IMR-90 (cell line): ENCODE results near the gene EHMT1. TPM values are rescaled to one million over a fixed set of nuclear protein-coding genes. Genes with fewer than 3 reads are reported as not detected.

Experiments
- ATAC-seq: fragments of 200-7000 bp; cut with Tn5 transposase; 2 replicates; pipeline ENCODE4 v1.9.1; 2020; ENCODE audit warnings: low read depth, mild to moderate bottlenecking, moderate library complexity
- BruUV-seq: library from RNA; stranded (reverse); fragments of 400-500 nt; replicated peaks from 2 replicates; lab custom pipeline; 2021; lab: Mats Ljungman, UMichigan
- CTCF ChIA-PET: fragments of 300-600 bp; formaldehyde crosslinking; extraction: SDS; loops from one replicate; lab custom pipeline; 2021; ENCODE audit warnings: antibody characterized with exemption; lab: Yijun Ruan, JAX
- POLR2A ChIA-PET: fragments of 300-600 bp; sonication (Branson Sonifier 250); formaldehyde crosslinking; loops from one replicate; lab custom pipeline; 2022; ENCODE audit warnings: antibody characterized with exemption; ENCODE audit not compliant: unreplicated experiment; lab: Charles Lee
- DNase-seq: peaks from one replicate; pipeline ENCODE4 v3.0.0; 2013
- H2AFZ ChIP-seq: replicated peaks from 2 replicates; pipeline ENCODE3; 2013; ENCODE audit warnings: low read length, mild to moderate bottlenecking; ENCODE audit not compliant: poor library complexity
- H2AK5ac ChIP-seq: 2 replicates; pipeline ENCODE4 v1.6.1; 2013; ENCODE audit warnings: low read depth, low read length, inconsistent platforms
- H2AK9ac ChIP-seq: replicated peaks from 2 replicates; pipeline ENCODE3; 2013; ENCODE audit warnings: mild to moderate bottlenecking, low read depth, low read length, moderate library complexity; ENCODE audit not compliant: poor library complexity
- H2BK120ac ChIP-seq: 2 replicates; pipeline ENCODE4 v1.6.1; 2013; ENCODE audit warnings: low read depth, low read length, inconsistent platforms
- H2BK15ac ChIP-seq: 3 replicates; pipeline ENCODE4 v1.6.1; 2013; ENCODE audit warnings: low read depth, low read length, inconsistent platforms
- H2BK20ac ChIP-seq: 2 replicates; pipeline ENCODE4 v1.6.1; 2013; ENCODE audit warnings: low read depth, mild to moderate bottlenecking, inconsistent platforms, low read length, moderate library complexity
- H2BK5ac ChIP-seq: 2 replicates; pipeline ENCODE4 v1.6.1; 2013; ENCODE audit warnings: mild to moderate bottlenecking, low read depth, low read length, inconsistent platforms; ENCODE audit not compliant: poor library complexity, severe bottlenecking
- H3K14ac ChIP-seq: replicated peaks from 2 replicates; pipeline ENCODE4 v1.6.1; 2013; ENCODE audit warnings: low read depth, low read length, inconsistent platforms
- H3K18ac ChIP-seq: 2 replicates; pipeline ENCODE4 v1.6.1; 2013; ENCODE audit warnings: low read depth, low read length, control low read depth
- H3K23ac ChIP-seq: 2 replicates; pipeline ENCODE4 v1.6.1; 2013; ENCODE audit warnings: low read depth, low read length, inconsistent platforms
- H3K27ac ChIP-seq: 2 replicates; pipeline ENCODE4 v1.5.1; 2013; ENCODE audit warnings: mild to moderate bottlenecking, control low read depth, low read length; ENCODE audit not compliant: insufficient read depth
- H3K27me3 ChIP-seq: 2 replicates; pipeline ENCODE4 v1.6.1; 2013; ENCODE audit warnings: low read length; ENCODE audit not compliant: control insufficient read depth, insufficient read depth
- H3K36me3 ChIP-seq: 2 replicates; pipeline ENCODE4 v1.6.1; 2013; ENCODE audit warnings: low read length, mixed read lengths; ENCODE audit not compliant: control insufficient read depth, insufficient read depth
- H3K4ac ChIP-seq: 2 replicates; pipeline ENCODE4 v1.6.1; 2013; ENCODE audit warnings: low read depth, low read length, inconsistent platforms
- H3K4me1 ChIP-seq: 2 replicates; pipeline ENCODE4 v1.6.1; 2013; ENCODE audit warnings: low read length, mixed read lengths; ENCODE audit not compliant: control insufficient read depth, insufficient read depth
- H3K4me2 ChIP-seq: 2 replicates; pipeline ENCODE4 v1.6.1; 2013; ENCODE audit warnings: low read depth, mild to moderate bottlenecking, control low read depth, low read length, moderate library complexity
- H3K4me3 ChIP-seq: 2 replicates; pipeline ENCODE4 v1.5.1; 2013; ENCODE audit warnings: low read depth, mild to moderate bottlenecking, control low read depth, low read length, moderate library complexity; ENCODE audit not compliant: insufficient read depth
- H3K56ac ChIP-seq: 2 replicates; pipeline ENCODE4 v1.6.1; 2013; ENCODE audit warnings: low read length, inconsistent platforms; ENCODE audit not compliant: insufficient read depth; ENCODE audit errors: extremely low read depth
- H3K79me1 ChIP-seq, 2 experiments: 2 replicates each; pipeline ENCODE4 v1.6.1; 2013; ENCODE audit warnings: low read length in 2 of 2, inconsistent platforms in 1 of 2, low read depth in 1 of 2
- H3K9ac ChIP-seq: 2 replicates; pipeline ENCODE4 v1.6.1; 2013; ENCODE audit warnings: low read depth, low read length, control low read depth
- H3K9me1 ChIP-seq: 2 replicates; pipeline ENCODE4 v1.6.1; 2013; ENCODE audit warnings: low read length, inconsistent platforms; ENCODE audit not compliant: insufficient read depth
- H3K9me3 ChIP-seq: 2 replicates; pipeline ENCODE4 v1.6.1; 2013; ENCODE audit warnings: low read length; ENCODE audit not compliant: control insufficient read depth, insufficient read depth
- H4K20me1 ChIP-seq: 2 replicates; pipeline ENCODE4 v1.6.1; 2013; ENCODE audit warnings: low read length, inconsistent platforms; ENCODE audit not compliant: insufficient read depth
- H4K5ac ChIP-seq: 2 replicates; pipeline ENCODE4 v1.6.1; 2013; ENCODE audit warnings: mild to moderate bottlenecking, low read depth, low read length, control low read depth
- H4K8ac ChIP-seq, 2 experiments: 2 replicates each; pipeline ENCODE4 v1.6.1; 2013; ENCODE audit warnings: low read depth in 2 of 2, low read length in 2 of 2, control low read depth in 1 of 2, inconsistent platforms in 1 of 2
- H4K91ac ChIP-seq: 2 replicates; pipeline ENCODE4 v1.6.1; 2013; ENCODE audit warnings: low read depth, low read length, inconsistent platforms; ENCODE audit not compliant: insufficient read depth
- BHLHE40 ChIP-seq: fragments of 150-350 bp; IDR thresholded peaks from 2 replicates; pipeline ENCODE4 v1.6.1; 2016; ENCODE audit warnings: mild to moderate bottlenecking, low read depth, low read length
- CEBPB ChIP-seq: IDR thresholded peaks from 2 replicates; pipeline ENCODE4 v1.6.1; 2012; ENCODE audit warnings: low read depth, low read length, improper control_type of control experiment
- CHD1 ChIP-seq: IDR thresholded peaks from 2 replicates; pipeline ENCODE4 v1.6.1; 2012; ENCODE audit warnings: low read depth, low read length, improper control_type of control experiment
- MAFK ChIP-seq: IDR thresholded peaks from 2 replicates; pipeline ENCODE4 v1.6.1; 2012; ENCODE audit warnings: low read depth, low read length, improper control_type of control experiment
- MAZ ChIP-seq: IDR thresholded peaks from 2 replicates; pipeline ENCODE4 v1.6.1; 2012; ENCODE audit warnings: low read depth, mild to moderate bottlenecking, low read length, improper control_type of control experiment, moderate library complexity, borderline replicate concordance
- MXI1 ChIP-seq: IDR thresholded peaks from 2 replicates; pipeline ENCODE4 v1.6.1; 2012; ENCODE audit warnings: low read depth, mild to moderate bottlenecking, low read length, moderate library complexity, borderline replicate concordance
- NFE2L2 ChIP-seq: fragments of 150-350 bp; IDR thresholded peaks from 2 replicates; pipeline ENCODE4 v1.6.1; 2016; ENCODE audit warnings: low read depth, mild to moderate bottlenecking, low read length
- POLR2A ChIP-seq: IDR thresholded peaks from 2 replicates; pipeline ENCODE4 v1.6.1; 2012; ENCODE audit warnings: mild to moderate bottlenecking, low read depth, low read length
- RAD21 ChIP-seq: IDR thresholded peaks from 2 replicates; pipeline ENCODE4 v1.6.1; 2012; ENCODE audit warnings: low read length, improper control_type of control experiment
- RCOR1 ChIP-seq: IDR thresholded peaks from 2 replicates; pipeline ENCODE4 v1.6.1; 2012; ENCODE audit warnings: mild to moderate bottlenecking, low read length, improper control_type of control experiment; ENCODE audit not compliant: insufficient replicate concordance
- RFX5 ChIP-seq: IDR thresholded peaks from 2 replicates; pipeline ENCODE4 v1.8.0; 2012; ENCODE audit warnings: low read depth, mild to moderate bottlenecking, low read length, moderate library complexity
- SMC3 ChIP-seq: fragments of 150-350 bp; IDR thresholded peaks from 2 replicates; pipeline ENCODE4 v1.6.1; 2016; ENCODE audit warnings: low read depth, mild to moderate bottlenecking, antibody characterized with exemption, low read length, moderate library complexity
- WGBS, 2 experiments: methylation state at CpG; one replicate each; pipeline versions ENCODE4 v1.1.5 to v1.1.7; 2013; ENCODE audit warnings: missing lambda C conversion rate in 2 of 2; ENCODE audit not compliant: insufficient read length in 1 of 2; ENCODE audit errors: extremely low coverage in 2 of 2; 5-methylcytosine and 5-hydroxymethylcytosine counted together
- dilution Hi-C: fragments of 300-500 bp; cut with HindIII; formaldehyde crosslinking; loops from one replicate; pipeline ENCODE4 v1.14.3; 2018; ENCODE audit warnings: low sequenced_read_pairs; ENCODE audit not compliant: unreplicated experiment
- in situ Hi-C: fragments of 300-500 bp; cut with MboI; formaldehyde crosslinking; loops from 3 replicates; pipeline ENCODE4 v1.14.3; 2019; ENCODE audit warnings: low sequenced_read_pairs, inconsistent platforms, mixed read lengths
- intact Hi-C: fragments of 100-400 bp; cut with micrococcal nuclease; formaldehyde crosslinking; loops from 2 replicates; pipeline ENCODE4 v1.10.0; 2022
- polyA plus RNA-seq, 3 experiments: library from polyadenylated mRNA; depleted of rRNA; stranded (reverse); fragments of >200 nt; gene quantifications; 2 replicates each; pipeline ENCODE4 v1.2.3, GENCODE V29; 2012; ENCODE audit warnings: low replicate concordance in 1 of 3
- total RNA-seq: library from RNA; depleted of rRNA; stranded (reverse); fragments of >200 nt; gene quantifications from 2 replicates; pipeline ENCODE4 v1.2.3, GENCODE V29; 2012
- TF ChIP-seq, protein P1 (sequence below): fragments of 150-350 bp; IDR thresholded peaks from 2 replicates; pipeline ENCODE4 v1.6.1; 2016; ENCODE audit warnings: low read depth, mild to moderate bottlenecking, low read length, moderate library complexity, borderline replicate concordance
- TF ChIP-seq, protein P2 (sequence below): fragments of 150-350 bp; IDR thresholded peaks from 2 replicates; pipeline ENCODE4 v1.6.1; 2017; ENCODE audit warnings: mild to moderate bottlenecking, antibody characterized with exemption, low read length, low read depth
- TF ChIP-seq, protein P3 (sequence below): conservative IDR thresholded peaks from 2 replicates; pipeline ENCODE4 v1.5.1; 2012; ENCODE audit warnings: mild to moderate bottlenecking, low read depth, low read length, improper control_type of control experiment

EHMT1 gene
- total and polyA plus RNA-seq, 2 of the 4 experiments (the other 2 are of a cell fraction) = 32.8 to 35.1 TPM

DNA sequence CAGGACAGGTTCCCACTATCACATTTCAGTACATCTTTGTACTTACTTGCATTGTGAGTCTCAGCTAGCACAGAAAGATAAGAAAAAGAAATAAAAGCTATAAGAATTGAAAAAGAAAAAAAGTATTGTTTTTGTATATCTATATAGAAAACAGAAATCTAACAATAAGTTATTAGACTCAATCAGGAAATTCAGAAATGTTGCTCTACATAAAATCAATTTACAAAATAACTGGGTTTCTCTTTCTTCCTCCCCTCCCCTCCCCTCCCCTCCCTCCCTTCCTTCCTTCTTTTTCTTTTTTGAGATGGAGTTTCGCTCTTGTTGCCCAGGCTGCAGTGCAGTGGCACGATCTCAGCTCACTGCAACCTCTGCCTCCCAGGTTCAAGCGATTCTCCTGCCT is 251.6 kb downstream of the EHMT1 start:
- Histone ChIP-seq H4K8ac (no peak overlapping the region), H2BK15ac (no peak overlapping the region), H3K14ac (no peak overlapping the region), H3K36me3 (no peaks in the 10 kb centered on the region), H3K4me1 (no peaks in the 10 kb centered on the region), H4K5ac (no peak overlapping the region), H3K4ac (no peak overlapping the region), H2BK120ac (no peak overlapping the region), H3K4me2 (no peak overlapping the region), H3K79me1 (no peaks in the 10 kb centered on the region), H3K4me3 (no peak overlapping the region), H3K9me3 (peaks cover 8% of the 10 kb centered on the region), H2BK20ac (no peak overlapping the region), H3K27me3 (no peaks in the 10 kb centered on the region), H3K56ac (no peak overlapping the region), H4K20me1 (no peaks in the 10 kb centered on the region), H3K18ac (no peak overlapping the region), H2AK9ac (no peak overlapping the region), H2AFZ (no peak overlapping the region), H3K23ac (no peak overlapping the region), H2BK5ac (no peak overlapping the region), H4K91ac (no peak overlapping the region), H2AK5ac (no peak overlapping the region), H3K9me1 (no peaks in the 10 kb centered on the region), H3K27ac (no peak overlapping the region), H3K9ac (no peak overlapping the region)
- no TSS peak for BruUV-seq
- ChIA-PET CTCF (no interaction called here), POLR2A (no interaction called here)
- WGBS, 2 experiments = 80% methylated on average over 2 of the region's 3 CpGs; no CpG with 5 or more reads in 1 of the 2 experiments
- no peak for ATAC-seq
- in situ Hi-C loops = no loop called here
- dilution Hi-C loops = no loop called here
- no peak for DNase-seq
- TF ChIP-seq, protein P1, sequence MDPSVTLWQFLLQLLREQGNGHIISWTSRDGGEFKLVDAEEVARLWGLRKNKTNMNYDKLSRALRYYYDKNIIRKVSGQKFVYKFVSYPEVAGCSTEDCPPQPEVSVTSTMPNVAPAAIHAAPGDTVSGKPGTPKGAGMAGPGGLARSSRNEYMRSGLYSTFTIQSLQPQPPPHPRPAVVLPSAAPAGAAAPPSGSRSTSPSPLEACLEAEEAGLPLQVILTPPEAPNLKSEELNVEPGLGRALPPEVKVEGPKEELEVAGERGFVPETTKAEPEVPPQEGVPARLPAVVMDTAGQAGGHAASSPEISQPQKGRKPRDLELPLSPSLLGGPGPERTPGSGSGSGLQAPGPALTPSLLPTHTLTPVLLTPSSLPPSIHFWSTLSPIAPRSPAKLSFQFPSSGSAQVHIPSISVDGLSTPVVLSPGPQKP = no peak
- TF ChIP-seq, protein P2, sequence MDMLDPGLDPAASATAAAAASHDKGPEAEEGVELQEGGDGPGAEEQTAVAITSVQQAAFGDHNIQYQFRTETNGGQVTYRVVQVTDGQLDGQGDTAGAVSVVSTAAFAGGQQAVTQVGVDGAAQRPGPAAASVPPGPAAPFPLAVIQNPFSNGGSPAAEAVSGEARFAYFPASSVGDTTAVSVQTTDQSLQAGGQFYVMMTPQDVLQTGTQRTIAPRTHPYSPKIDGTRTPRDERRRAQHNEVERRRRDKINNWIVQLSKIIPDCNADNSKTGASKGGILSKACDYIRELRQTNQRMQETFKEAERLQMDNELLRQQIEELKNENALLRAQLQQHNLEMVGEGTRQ = no peak
- TF ChIP-seq BHLHE40 (no peak), MAFK (no peak), NFE2L2 (no peak), MXI1 (no peak), CEBPB (no peak), CHD1 (no peak), POLR2A (no peak), RAD21 (no peak), RCOR1 (no peak), MAZ (no peak), RFX5 (no peak), SMC3 (no peak)
- TF ChIP-seq, protein P3, sequence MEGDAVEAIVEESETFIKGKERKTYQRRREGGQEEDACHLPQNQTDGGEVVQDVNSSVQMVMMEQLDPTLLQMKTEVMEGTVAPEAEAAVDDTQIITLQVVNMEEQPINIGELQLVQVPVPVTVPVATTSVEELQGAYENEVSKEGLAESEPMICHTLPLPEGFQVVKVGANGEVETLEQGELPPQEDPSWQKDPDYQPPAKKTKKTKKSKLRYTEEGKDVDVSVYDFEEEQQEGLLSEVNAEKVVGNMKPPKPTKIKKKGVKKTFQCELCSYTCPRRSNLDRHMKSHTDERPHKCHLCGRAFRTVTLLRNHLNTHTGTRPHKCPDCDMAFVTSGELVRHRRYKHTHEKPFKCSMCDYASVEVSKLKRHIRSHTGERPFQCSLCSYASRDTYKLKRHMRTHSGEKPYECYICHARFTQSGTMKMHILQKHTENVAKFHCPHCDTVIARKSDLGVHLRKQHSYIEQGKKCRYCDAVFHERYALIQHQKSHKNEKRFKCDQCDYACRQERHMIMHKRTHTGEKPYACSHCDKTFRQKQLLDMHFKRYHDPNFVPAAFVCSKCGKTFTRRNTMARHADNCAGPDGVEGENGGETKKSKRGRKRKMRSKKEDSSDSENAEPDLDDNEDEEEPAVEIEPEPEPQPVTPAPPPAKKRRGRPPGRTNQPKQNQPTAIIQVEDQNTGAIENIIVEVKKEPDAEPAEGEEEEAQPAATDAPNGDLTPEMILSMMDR = no peak
- intact Hi-C loops = no loop called here
